Thyroid gland (tissue), 4 donors: ENCODE data around the gene WDR91. TPM values are rescaled to one million over a fixed set of nuclear protein-coding genes. Genes with fewer than 3 reads are reported as not detected.

Experiments used
- DNase-seq, 2 donors: peaks; one replicate each; pipeline ENCODE4 v3.0.0-alpha.2; 2019
- H3K27ac ChIP-seq, 3 donors: fragments of 200-600 bp; sonication (generic); 1 replicate in 2 of 3; 2 replicates in 1 of 3; pipeline ENCODE4 v1.5.1; 2016 to 2019; ENCODE audit warnings: mild to moderate bottlenecking in 1 of 3, moderate library complexity in 1 of 3
- H3K27me3 ChIP-seq: fragments of 200-600 bp; sonication (generic); one replicate; pipeline ENCODE4 v1.5.1; 2019
- H3K36me3 ChIP-seq, 2 donors: fragments of 200-600 bp; sonication (generic); one replicate each; pipeline ENCODE4 v1.5.1; 2016 to 2019
- H3K4me1 ChIP-seq, 2 donors: fragments of 200-600 bp; sonication (generic); one replicate each; pipeline ENCODE4 v1.5.1; 2017 to 2019
- H3K4me3 ChIP-seq, 3 donors: fragments of 200-600 bp; sonication (generic); replicated peaks in 1 of 3; 1 replicate in 2 of 3; 2 replicates in 1 of 3; pipeline ENCODE4 v1.5.1; 2016; ENCODE audit warnings: mild to moderate bottlenecking in 1 of 3
- H3K9me3 ChIP-seq: fragments of 200-600 bp; sonication (generic); one replicate; pipeline ENCODE4 v1.5.1; 2017
- CTCF ChIP-seq, 6 experiments: fragments of 200-600 bp in 3 of 6; fragments of 450-650 bp in 3 of 6; sonication (generic) in 3 of 6; IDR thresholded peaks; one replicate each; pipeline ENCODE4 v1.5.1; 2016 to 2019; ENCODE audit warnings: antibody characterized with exemption in 6 of 6, mild to moderate bottlenecking in 2 of 6, inconsistent platforms in 1 of 6, moderate library complexity in 1 of 6
- POLR2A ChIP-seq, 2 donors: fragments of 450-650 bp; IDR thresholded peaks; one replicate each; pipeline ENCODE4 v1.6.1; 2017; ENCODE audit warnings: antibody characterized with exemption in 2 of 2, mild to moderate bottlenecking in 2 of 2, moderate library complexity in 1 of 2
- WGBS, 2 donors: methylation state at CpG; one replicate each; pipeline ENCODE4 v1.1.5; 2017; 5-methylcytosine and 5-hydroxymethylcytosine counted together
- intact Hi-C: fragments of 100-400 bp; cut with DNase I; formaldehyde crosslinking; loops from one replicate; pipeline ENCODE4 v1.15.1; 2023
- total RNA-seq, 4 donors: library from RNA; depleted of rRNA; stranded (reverse); fragments of >200 nt; gene quantifications; one replicate each; pipeline ENCODE4 v1.2.3, GENCODE V29; 2016

Gene WDR91
- total RNA-seq, 4 donors from 2014 or later: 8.4 to 34.4 (median 9.1) TPM

DNA sequence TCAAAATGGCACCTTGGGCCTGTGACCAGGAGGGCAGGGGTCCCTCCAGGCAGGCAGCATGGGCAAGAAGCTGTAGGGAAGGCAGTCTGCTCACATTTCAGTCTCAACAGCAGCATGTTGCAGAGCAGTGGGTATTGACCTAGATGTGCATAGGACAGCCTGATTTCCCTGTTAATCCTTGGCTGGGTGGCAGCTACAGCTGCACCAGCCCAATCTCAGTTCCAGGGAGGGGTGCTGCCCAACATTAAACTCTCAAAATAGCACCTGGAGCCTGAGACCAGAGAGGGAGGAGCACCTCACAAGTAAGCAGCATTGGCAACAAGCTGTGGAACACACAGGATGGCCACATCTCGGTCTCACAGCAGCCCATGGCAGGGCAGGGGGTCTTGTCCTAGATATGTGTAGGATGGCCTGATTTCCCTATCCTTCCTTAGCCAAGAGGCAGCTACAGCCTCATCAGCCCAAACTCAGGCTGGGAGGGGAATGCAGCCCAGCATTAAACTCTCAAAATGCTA lies 53.1 kb downstream of the WDR91 start:
- peaks cover 0 to 41% of the 10 kb centered on the region in 2 donors for H3K4me1 ChIP-seq
- H3K27me3 ChIP-seq: no peaks in the 10 kb centered on the region
- no peaks in the 10 kb centered on the region for H3K9me3 ChIP-seq
- no peaks in the 10 kb centered on the region for H3K36me3 ChIP-seq
- DNase-seq: no peak
- H3K27ac ChIP-seq: peak overlapping the region in 2 of 3 donors; percentile 33 to 57
- 87 to 100% methylated on average over 1 of the region's 1 CpG for WGBS, 2 donors
- no peak overlapping the region for H3K4me3 ChIP-seq
- no peak for TF ChIP-seq CTCF (IDR thresholded peaks at IDR 0.05)
- no peak for TF ChIP-seq POLR2A (IDR thresholded peaks at IDR 0.05)
- intact Hi-C loops: no loop called here

DNA sequence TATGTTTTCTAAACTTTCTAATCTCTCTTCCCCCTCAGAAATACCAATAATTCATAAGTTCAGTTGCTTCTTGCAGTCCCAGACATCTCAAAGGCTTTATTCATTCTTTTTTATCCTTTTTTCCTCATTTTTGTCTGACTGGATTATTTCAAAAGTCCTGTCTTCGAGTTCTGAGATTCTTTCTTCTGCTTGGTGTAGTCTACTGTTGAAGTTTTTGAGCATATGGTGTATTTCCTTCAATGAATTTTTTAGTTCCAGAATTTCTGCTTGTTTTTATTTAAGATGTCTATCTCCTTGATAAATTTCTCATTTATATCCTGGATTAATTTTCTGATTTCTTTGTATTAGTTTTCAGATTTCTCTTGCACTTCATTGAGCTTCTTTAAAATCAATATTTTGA lies 55.0 kb downstream of the WDR91 start:
- H3K4me3 ChIP-seq: no peak overlapping the region
- no peaks in the 10 kb centered on the region for H3K27me3 ChIP-seq
- no peaks in the 10 kb centered on the region for H3K9me3 ChIP-seq
- no peaks in the 10 kb centered on the region for H3K36me3 ChIP-seq
- peaks cover 0 to 36% of the 10 kb centered on the region in 2 donors for H3K4me1 ChIP-seq
- TF ChIP-seq POLR2A (IDR thresholded peaks at IDR 0.05): no peak
- TF ChIP-seq CTCF (IDR thresholded peaks at IDR 0.05): no peak
- WGBS, 2 donors: 89 to 97% methylated on average over 1 of the region's 1 CpG
- intact Hi-C loops: no loop called here
- DNase-seq: no peak
- no peak overlapping the region for H3K27ac ChIP-seq

GRCh38 chr7:135154734-135155133 lies 56.6 kb downstream of the WDR91 start:
- Histone ChIP-seq H3K36me3 (no peaks in the 10 kb centered on the region), H3K4me1 (peaks cover 0 to 21% of the 10 kb centered on the region in 2 donors), H3K27ac (no peak overlapping the region), H3K9me3 (no peaks in the 10 kb centered on the region), H3K27me3 (no peaks in the 10 kb centered on the region), H3K4me3 (no peak overlapping the region)
- no peak for DNase-seq
- TF ChIP-seq CTCF (IDR thresholded peaks at IDR 0.05): no peak
- 88 to 100% methylated on average over 1 of the region's 1 CpG for WGBS, 2 donors
- intact Hi-C loops: no loop called here

- no peak for DNase-seq
- TF ChIP-seq CTCF (IDR thresholded peaks at IDR 0.05) (no peak), POLR2A (IDR thresholded peaks at IDR 0.05) (no peak)
- WGBS, 2 donors: 98 to 100% methylated on average over 1 of the region's 1 CpG
These were observed 58.9 kb downstream of the WDR91 start for GRCh38 chr7:135152442-135152841.

GRCh38 chr7:135151533-135151932 lies 59.8 kb downstream of the WDR91 start:
- no peaks in the 10 kb centered on the region for H3K27me3 ChIP-seq
- TF ChIP-seq CTCF (IDR thresholded peaks at IDR 0.05) (no peak), POLR2A (IDR thresholded peaks at IDR 0.05) (no peak)
- no peak overlapping the region for H3K4me3 ChIP-seq

More at GRCh38 chr7:135152442-135152841, 58.9 kb downstream of the WDR91 start:
- H3K27me3 ChIP-seq: no peaks in the 10 kb centered on the region
- H3K27ac ChIP-seq: no peak overlapping the region
- H3K4me1 ChIP-seq: peaks cover 0 to 2% of the 10 kb centered on the region in 2 donors
- no peaks in the 10 kb centered on the region for H3K36me3 ChIP-seq
- intact Hi-C loops: no loop called here
- no peak overlapping the region for H3K4me3 ChIP-seq
- no peaks in the 10 kb centered on the region for H3K9me3 ChIP-seq

More at GRCh38 chr7:135151533-135151932, 59.8 kb downstream of the WDR91 start:
- peak overlapping the region in 2 of 3 donors; percentile 78 to 96 for H3K27ac ChIP-seq
- no peaks in the 10 kb centered on the region for H3K4me1 ChIP-seq
- intact Hi-C loops: no loop called here
- WGBS, 2 donors: 74 to 76% methylated on average over 6 of the region's 6 CpGs
- H3K36me3 ChIP-seq: no peaks in the 10 kb centered on the region
- no peaks in the 10 kb centered on the region for H3K9me3 ChIP-seq
- no peak for DNase-seq
